Kidney epithelial cell (primary cell): ENCODE results near the gene GHRHR. TPM values are rescaled to one million over a fixed set of nuclear protein-coding genes. Genes with fewer than 3 reads are reported as not detected.

ENCODE experiments used
- DNase-seq: peaks from one replicate; pipeline ENCODE4 v3.0.0-alpha.2; 2010; ENCODE audit warnings: low read depth
- H3K27me3 ChIP-seq: 2 replicates; pipeline ENCODE4 v1.6.0; 2011; ENCODE audit warnings: low read length; ENCODE audit not compliant: control insufficient read depth, insufficient read depth
- H3K36me3 ChIP-seq: 2 replicates; pipeline ENCODE4 v1.5.1; 2011; ENCODE audit warnings: low read length; ENCODE audit not compliant: control insufficient read depth, insufficient read depth
- H3K4me3 ChIP-seq: 2 replicates; pipeline ENCODE4 v1.5.1; 2011; ENCODE audit warnings: low read depth, mild to moderate bottlenecking, control low read depth, low read length
- total RNA-seq: library from RNA; depleted of rRNA; stranded (reverse); fragments of >200 nt; gene quantifications from 2 replicates; pipeline ENCODE4 v1.2.3, GENCODE V29; 2015
- TF ChIP-seq, protein P1 (sequence below): IDR thresholded peaks from 2 replicates; pipeline ENCODE4 v1.5.1; 2011; ENCODE audit warnings: mild to moderate bottlenecking, moderate library complexity, low read length, control low read depth, inconsistent platforms; ENCODE audit not compliant: insufficient read depth, poor library complexity, severe bottlenecking

The GHRHR gene
- total RNA-seq, 1 donor from 2014 or later = not detected

DNA sequence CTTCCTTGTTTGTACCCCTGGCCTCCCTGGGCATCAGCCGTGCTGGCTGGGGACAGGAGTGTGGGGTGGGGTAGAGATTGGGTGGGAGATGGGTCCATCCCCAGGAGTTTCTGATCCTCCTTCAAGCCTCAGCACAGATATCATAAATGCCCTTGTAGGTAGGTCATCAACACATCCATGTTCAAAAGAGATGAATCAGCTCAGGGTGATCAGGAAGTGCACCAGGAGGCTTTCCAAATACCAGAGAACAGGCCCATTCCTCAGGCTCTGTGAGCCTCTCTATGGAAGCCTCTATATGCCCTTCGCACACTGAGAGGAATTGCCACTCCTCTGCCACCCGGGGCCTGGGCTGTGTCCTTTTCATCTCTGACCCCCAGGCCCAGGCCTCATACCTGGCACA is 56.4 kb downstream of the GHRHR start:
- H3K36me3 ChIP-seq = no peaks in the 10 kb centered on the region
- no peak overlapping the region for H3K4me3 ChIP-seq
- DNase-seq = no peak
- no peaks in the 10 kb centered on the region for H3K27me3 ChIP-seq
- TF ChIP-seq, protein P1, sequence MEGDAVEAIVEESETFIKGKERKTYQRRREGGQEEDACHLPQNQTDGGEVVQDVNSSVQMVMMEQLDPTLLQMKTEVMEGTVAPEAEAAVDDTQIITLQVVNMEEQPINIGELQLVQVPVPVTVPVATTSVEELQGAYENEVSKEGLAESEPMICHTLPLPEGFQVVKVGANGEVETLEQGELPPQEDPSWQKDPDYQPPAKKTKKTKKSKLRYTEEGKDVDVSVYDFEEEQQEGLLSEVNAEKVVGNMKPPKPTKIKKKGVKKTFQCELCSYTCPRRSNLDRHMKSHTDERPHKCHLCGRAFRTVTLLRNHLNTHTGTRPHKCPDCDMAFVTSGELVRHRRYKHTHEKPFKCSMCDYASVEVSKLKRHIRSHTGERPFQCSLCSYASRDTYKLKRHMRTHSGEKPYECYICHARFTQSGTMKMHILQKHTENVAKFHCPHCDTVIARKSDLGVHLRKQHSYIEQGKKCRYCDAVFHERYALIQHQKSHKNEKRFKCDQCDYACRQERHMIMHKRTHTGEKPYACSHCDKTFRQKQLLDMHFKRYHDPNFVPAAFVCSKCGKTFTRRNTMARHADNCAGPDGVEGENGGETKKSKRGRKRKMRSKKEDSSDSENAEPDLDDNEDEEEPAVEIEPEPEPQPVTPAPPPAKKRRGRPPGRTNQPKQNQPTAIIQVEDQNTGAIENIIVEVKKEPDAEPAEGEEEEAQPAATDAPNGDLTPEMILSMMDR = no peak

DNA sequence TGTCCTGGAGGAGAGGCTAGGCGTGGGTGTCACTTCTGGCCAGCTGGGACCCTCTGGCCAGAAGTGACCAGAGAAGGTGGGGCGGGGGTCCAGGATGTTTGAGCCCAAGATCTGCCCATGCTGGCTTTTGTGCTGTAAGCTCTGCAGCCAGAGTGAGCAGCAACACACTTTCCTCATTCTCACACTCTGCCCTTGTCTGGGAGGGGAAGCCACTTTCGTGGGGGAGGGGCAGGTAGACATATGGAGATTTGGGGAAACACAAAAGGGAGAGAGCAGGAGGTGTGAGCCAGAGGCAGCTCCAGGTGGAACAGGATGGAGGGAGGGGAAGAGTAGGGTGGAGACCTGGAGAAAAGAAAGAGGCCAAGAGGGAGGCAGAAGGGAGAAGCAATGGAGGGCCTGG is 56.9 kb downstream of the GHRHR start:
- TF ChIP-seq, protein P1 = no peak
- H3K36me3 ChIP-seq = no peaks in the 10 kb centered on the region

DNA sequence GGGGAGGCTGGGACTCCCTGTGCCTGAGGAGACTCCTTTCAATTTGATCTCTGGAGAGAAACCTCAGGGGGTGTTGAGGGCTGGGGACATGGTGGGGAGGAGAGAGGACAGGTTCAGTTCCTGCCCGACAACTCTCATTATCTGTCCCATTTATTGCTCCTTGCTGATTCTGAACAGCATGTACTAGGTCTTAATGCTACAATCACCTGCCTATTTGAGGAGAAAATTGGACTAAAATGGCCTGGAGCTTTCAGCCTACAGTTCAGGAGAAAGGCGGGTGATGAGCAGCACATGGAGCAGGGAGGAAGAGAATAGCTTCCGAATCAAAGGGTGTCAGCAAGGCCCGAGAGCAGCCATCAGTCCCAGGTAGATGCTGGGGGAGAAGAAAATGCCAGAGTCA is 58.4 kb downstream of the GHRHR start:
- DNase-seq = no peak
- TF ChIP-seq, protein P1 = no peak
- H3K4me3 ChIP-seq = no peak overlapping the region
- no peaks in the 10 kb centered on the region for H3K36me3 ChIP-seq
- H3K27me3 ChIP-seq = no peaks in the 10 kb centered on the region

More for the DNA sequence above, 56.9 kb downstream of the GHRHR start:
- no peak for DNase-seq
- no peaks in the 10 kb centered on the region for H3K27me3 ChIP-seq
- H3K4me3 ChIP-seq = no peak overlapping the region

DNA sequence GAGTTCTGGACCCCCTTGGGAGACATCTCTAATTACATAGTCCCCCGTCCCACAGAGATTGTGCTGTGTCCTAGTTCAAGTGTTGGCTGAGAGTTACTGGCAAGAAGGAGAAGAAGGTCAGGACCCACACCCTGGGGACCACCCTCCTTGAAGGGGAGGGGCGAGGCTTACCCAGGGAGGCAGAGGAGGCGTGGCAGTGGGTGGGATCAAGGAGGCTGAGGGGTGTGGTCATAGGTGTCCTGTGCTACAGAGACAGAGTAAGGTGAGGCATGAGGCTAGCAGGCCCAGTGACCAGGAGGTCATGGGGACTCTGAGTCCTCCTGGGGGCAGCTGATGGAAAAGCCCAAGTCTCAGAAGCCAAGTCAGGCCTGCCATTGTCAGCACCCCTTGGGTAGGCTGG is 59.0 kb downstream of the GHRHR start:
- no peak for DNase-seq
- TF ChIP-seq, protein P1 = no peak
- no peaks in the 10 kb centered on the region for H3K36me3 ChIP-seq
- H3K4me3 ChIP-seq = no peak overlapping the region
- no peaks in the 10 kb centered on the region for H3K27me3 ChIP-seq

DNA sequence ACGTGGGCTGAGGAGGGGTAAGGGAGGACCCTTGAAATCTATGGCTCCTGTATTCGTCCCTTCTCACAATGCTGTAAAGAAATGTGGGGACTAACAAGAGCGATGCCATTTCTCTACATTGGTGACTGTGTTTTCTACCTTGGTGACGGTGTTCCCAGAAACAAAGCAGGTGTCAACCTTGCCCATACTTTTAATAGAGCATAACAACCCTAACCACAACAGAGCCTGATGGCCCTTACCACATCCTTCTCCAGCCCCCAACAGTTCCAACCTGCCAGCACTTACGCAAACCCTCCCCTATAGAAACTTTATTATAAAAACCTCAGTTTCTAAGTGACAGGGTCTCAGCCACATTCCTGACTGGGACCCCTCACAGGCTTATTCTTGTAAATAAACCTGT is 60.1 kb downstream of the GHRHR start:
- H3K4me3 ChIP-seq = no peak overlapping the region
- DNase-seq = no peak
- TF ChIP-seq, protein P1 = no peak

DNA sequence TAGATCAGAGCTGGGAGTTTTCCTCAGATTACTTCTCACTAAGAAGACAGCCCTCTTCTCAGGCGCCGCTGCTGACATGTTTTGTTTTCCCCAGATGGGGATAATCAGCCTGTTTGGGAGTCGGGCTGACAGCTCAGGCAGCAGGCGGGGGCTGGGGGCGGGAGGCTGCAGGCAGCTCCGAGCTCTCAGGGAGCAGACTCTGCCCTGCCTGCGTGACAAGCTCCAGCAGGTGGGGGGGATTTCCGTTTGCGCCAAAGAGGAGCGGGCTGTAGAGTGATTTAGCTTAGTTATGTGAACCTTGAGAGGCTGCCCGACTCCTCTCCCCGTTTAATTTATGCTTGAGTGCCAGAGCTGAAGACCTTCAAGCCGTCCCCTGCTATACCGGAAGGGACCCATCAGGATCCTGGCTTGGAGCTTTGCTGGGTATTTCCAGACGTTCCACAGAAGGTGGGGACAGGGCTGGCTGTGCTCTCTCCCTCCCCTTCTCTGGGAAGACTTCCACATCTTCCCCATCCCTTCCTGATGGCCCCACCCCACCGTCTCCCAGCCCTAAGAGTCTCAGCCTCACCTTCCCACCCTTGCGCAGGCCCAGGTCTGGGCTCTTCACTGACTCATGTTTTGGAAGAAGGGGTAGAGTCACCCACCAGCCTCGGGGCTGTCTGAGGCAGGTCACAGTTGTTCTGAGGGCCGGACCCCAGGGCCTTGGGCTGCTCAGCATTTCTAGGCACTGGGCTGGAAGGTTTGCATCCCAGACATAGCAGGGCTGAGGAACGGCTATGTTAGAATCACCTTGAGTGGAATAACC is 63.6 kb downstream of the GHRHR start:
- DNase-seq = no peak
- Histone ChIP-seq H3K4me3 (no peak overlapping the region), H3K27me3 (no peaks in the 10 kb centered on the region), H3K36me3 (no peaks in the 10 kb centered on the region)
- TF ChIP-seq, protein P1 = no peak

More for the DNA sequence above, 60.1 kb downstream of the GHRHR start:
- Histone ChIP-seq H3K27me3 (no peaks in the 10 kb centered on the region), H3K36me3 (no peaks in the 10 kb centered on the region)
